ENCODE measurements around the gene KRTAP4-4.
"Not testable (repeated sequence)": the region's sequence is repeated elsewhere in the genome, so short reads cannot be mapped to it uniquely, and the experiment has no call there.

KRTAP4-4 gene

DNA sequence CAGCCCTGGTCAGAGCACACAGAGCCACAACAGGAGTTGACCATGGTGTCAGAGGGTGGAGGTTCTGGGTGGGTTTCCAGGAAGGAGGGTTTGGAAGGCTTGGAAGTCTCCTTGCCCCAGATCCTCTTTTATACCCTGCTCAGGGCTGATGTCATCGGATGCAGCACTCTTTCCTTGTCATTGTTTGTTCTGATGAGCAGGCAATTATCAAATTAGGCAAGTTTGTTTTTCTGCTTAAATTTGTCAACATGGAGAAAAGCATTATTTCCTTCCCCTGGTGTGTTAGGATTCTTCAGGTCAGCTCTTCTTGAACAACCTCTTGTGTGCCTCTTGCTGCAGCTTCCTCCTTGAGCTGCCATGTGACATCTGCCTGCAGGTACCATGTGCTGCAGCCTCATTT, at the start of gene KRTAP4-4:
Gene KRTAP4-4 (minus strand): TSS at position 101 of the 400 bp plus-strand sequence. CDS start 57 bp downstream, at position 44.
- no peak for DNase-seq

GRCh38 chr17:41199421-41200078, 39.0 kb upstream of the KRTAP4-4 start:
- no peak for DNase-seq

- DNase-seq: no peak
Measured at GRCh38 chr17:41196068-41196467, 35.5 kb upstream of the KRTAP4-4 start.

- no peak for DNase-seq
Measured at GRCh38 chr17:41190328-41190727, 29.8 kb upstream of the KRTAP4-4 start.

DNA sequence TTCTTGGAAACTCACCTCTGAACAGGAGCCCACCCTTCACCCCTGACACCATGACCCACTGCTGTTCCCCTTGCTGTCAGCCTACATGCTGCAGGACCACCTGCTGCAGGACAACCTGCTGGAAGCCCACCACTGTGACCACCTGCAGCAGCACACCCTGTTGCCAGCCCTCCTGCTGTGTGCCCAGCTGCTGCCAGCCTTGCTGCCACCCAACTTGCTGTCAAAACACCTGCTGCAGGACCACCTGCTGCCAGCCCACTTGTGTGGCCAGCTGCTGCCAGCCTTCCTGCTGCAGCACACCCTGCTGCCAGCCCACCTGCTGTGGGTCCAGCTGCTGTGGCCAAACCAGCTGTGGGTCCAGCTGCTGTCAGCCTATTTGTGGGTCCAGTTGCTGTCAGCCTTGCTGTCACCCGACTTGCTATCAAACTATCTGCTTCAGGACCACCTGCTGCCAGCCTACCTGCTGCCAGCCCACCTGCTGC, 29.3 kb upstream of the KRTAP4-4 start, which contains the start of gene KRTAP9-1:
Gene KRTAP9-1 (plus strand): TSS at position 51 of the 482 bp plus-strand sequence. CDS start 0 bp downstream, at position 51.
- not testable (repeated sequence) for DNase-seq

- DNase-seq: no peak
Measured at GRCh38 chr17:41186872-41187271, 26.3 kb upstream of the KRTAP4-4 start.

- no peak for DNase-seq
Measured at GRCh38 chr17:41185001-41185400, 24.5 kb upstream of the KRTAP4-4 start.

DNA sequence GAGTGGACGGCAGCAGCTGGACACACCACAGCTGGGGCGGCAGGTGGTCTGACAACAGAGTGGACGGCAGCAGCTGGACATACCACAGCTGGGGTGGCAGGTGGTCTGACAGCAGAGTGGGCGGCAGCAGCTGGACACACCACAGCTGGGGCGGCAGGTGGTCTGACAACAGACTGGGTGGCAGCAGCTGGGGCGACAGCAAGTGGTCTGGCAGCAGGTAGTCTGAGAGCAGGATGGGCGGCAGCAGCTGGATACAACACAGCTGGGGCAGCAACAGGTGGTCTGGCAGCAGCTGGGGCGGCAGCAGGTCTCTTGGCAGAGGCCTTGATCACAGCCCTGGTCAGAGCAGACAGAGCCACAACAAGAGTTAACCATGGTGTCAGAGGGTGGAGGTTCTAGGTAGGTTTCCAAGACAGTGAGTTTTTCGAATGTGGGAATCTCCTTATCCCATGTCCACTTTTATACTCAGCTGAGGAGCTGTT, 24.0 kb upstream of the KRTAP4-4 start, which contains the start of gene KRTAP4-1:
Gene KRTAP4-1 (minus strand): TSS at position 432 of the 482 bp plus-strand sequence. CDS start 57 bp downstream, at position 375.
- no peak for DNase-seq

GRCh38 chr17:41178843-41179616, 18.5 kb upstream of the KRTAP4-4 start:
- no peak for DNase-seq

DNA sequence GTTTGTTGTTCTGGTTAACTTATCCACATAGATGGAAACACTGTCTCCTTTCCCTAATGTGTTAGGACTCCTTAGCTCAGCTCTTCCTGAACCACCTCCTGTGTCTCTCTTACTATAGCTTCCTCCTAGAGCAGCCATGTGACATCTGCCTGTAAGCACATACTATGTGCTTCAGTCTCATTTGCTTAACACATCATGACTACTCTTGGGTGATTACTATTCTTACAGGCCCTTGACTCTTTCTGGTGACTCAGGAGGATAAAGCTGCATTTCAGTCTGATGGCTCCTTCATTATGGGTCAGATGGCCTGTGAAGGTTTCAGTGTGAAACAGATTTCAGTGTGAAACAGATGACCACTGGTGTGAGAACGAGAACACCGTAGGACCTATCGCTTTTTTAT, 17.8 kb upstream of the KRTAP4-4 start:
- DNase-seq: no peak

- DNase-seq: no peak
Measured at GRCh38 chr17:41177727-41178271, 17.3 kb upstream of the KRTAP4-4 start, which contains the start of gene KRTAP4-2. TSS of gene KRTAP4-2 (minus strand) at chr17:41178221. CDS start at chr17:41178164, 57 bp downstream.

- no peak for DNase-seq
Measured at GRCh38 chr17:41176744-41177387, 16.3 kb upstream of the KRTAP4-4 start.

- no peak for DNase-seq
Measured at GRCh38 chr17:41171886-41172285, 11.3 kb upstream of the KRTAP4-4 start.

- DNase-seq: no peak
Measured at GRCh38 chr17:41168121-41168520, 7.6 kb upstream of the KRTAP4-4 start, which contains the start of gene KRTAP4-3. TSS of gene KRTAP4-3 (minus strand) at chr17:41168221. CDS start at chr17:41168172, 49 bp downstream.

DNA sequence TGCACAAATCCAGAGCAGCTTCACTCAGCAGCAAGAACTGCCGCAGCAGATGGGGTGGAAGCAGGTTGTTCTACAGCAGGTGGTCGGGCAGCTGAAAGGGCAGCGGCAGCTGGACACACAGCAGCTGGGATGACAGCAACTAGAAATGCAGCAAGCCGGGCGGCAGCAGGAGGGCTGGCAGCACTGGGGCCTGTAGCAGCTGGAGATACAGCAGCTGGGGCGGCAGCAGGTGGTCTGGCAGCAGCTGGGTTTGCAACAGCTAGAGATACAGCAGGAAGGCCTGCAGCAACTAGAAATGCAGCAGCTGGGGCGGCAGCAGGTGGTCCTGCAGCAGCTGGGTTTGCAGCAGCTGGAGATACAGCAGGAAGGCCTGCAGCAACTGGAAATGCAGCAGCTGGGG, 7.0 kb upstream of the KRTAP4-4 start:
- DNase-seq: no peak

GRCh38 chr17:41163828-41164227, 3.3 kb upstream of the KRTAP4-4 start:
- no peak for DNase-seq

- not testable (repeated sequence) for DNase-seq
Measured at GRCh38 chr17:41160190-41160589, 358 bp downstream of the KRTAP4-4 start.

DNA sequence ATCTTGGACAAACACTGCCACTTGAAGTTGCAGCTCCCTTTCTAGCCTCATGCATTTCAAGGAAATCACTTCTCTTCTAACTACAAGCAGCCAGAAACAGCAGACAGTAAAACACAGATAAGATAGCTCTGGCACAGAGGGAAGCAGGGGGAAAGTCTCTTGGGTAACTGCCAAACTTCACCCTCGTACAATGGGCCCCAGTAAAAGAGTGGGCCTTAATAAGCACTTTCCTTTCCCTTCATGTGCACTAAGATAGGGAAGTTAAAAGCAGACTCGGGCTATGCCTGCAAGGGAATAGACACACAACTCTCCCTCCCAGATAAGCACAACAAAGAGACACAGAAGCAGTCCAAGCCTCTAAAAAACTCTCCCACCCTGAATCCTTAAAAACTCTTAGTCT, 6.7 kb downstream of the KRTAP4-4 start:
- DNase-seq: peak; percentile 45

DNA sequence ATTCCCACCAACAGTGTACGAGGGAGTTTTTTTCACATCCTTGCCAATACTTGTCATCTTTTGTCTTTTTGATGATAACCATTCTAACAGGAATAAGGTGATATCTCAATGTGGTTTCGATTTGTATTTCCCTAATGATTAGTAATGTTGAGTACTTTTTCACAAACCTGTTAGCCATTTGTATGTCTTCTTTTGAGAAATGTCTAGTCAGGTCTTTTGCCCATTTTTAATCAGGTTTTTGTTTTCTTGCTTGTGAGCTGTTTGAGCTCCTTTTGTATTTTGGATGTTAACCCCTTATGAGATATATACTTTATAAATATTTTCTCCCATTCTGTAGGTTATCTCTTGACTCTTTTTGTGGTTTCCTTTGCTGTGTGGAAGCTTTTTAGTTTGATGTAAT, 9.0 kb downstream of the KRTAP4-4 start:
- no peak for DNase-seq

DNA sequence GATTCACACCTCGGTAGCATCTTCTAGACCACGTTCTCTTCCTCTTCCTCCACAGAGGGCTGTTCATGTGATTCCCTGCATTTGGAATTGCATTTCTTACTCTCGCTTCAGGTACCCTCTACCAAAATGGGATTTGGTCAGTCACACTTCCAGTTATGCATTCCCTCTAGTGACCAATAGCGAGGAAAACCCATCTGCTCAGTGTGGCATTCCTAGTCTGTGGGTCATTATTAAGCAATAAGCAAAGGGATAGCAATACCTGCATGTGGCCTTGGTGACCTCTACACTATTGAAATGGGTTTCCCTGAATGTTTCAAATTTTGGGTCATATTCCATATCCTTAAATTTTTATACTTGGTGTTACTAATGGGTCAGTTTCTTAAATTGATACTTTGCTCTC, 10.5 kb downstream of the KRTAP4-4 start:
- DNase-seq: no peak

GRCh38 chr17:41149652-41149985, 10.9 kb downstream of the KRTAP4-4 start, which contains the start of gene KRTAP4-5:
TSS of gene KRTAP4-5 (minus strand) at chr17:41149825. CDS start at chr17:41149767, 58 bp downstream.
- no peak for DNase-seq

DNA sequence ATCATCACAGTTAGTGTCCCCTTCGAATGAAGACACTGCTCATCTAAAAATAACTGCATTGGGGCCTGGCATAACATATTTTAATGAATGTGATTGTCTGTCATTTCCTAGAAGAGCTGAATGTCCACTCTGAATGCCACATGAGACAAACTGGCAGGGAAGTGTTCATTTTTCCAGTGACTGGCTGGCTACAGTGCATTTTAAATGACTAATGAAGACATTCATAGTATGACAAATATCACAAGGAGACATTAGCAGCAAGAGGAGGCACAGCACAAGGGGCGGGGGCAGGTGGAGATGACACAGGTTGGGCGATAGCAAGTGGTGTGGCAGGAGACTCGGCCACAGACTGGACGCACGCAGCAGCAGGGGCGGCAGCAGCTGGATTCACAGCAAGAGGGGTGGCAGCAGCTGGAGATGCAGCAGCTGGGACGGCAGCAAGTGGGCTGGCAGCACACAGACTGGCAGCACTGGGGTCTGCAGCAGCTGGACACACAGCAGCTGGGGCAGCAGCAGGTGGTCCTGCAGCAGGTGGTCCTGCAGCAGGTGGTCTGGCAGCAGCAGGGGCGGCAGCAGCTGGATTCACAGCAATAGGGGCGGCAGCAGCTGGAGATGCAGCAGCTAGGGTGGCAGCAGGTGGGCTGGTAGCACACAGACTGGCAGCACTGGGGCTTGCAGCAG, 11.4 kb downstream of the KRTAP4-4 start:
- not testable (repeated sequence) for DNase-seq

Data from hematopoietic multipotent progenitor cell treated with erythropoietin and hydrocortisone succinate and interleukin-3 and kit ligand, for 6 days (in vitro differentiated cells).